Effector CD4-positive, alpha-beta T cell (primary cell): Measurements from ENCODE around the gene PCDHA5. TPM values are rescaled to one million over a fixed set of nuclear protein-coding genes. Genes with fewer than 3 reads are reported as not detected.
"Not testable (repeated sequence)": the region's sequence is repeated elsewhere in the genome, so short reads cannot be mapped to it uniquely, and the experiment has no call there.

Experiments used
- DNase-seq: peaks from one replicate; pipeline ENCODE4 v3.0.0-alpha.2; 2020
- total RNA-seq: gene quantifications from one replicate; lab custom pipeline; 2026; lab: John Stamatoyannopoulos, UW

Gene PCDHA5
- total RNA-seq = not detected

- no peak for DNase-seq
Measured at GRCh38 chr5:140821375-140822280, at the start of gene PCDHA5. Gene PCDHA5 (plus strand): TSS chr5:140821613.

GRCh38 chr5:140780512-140780911 is 40.9 kb upstream of the PCDHA5 start:
- DNase-seq = no peak

DNA sequence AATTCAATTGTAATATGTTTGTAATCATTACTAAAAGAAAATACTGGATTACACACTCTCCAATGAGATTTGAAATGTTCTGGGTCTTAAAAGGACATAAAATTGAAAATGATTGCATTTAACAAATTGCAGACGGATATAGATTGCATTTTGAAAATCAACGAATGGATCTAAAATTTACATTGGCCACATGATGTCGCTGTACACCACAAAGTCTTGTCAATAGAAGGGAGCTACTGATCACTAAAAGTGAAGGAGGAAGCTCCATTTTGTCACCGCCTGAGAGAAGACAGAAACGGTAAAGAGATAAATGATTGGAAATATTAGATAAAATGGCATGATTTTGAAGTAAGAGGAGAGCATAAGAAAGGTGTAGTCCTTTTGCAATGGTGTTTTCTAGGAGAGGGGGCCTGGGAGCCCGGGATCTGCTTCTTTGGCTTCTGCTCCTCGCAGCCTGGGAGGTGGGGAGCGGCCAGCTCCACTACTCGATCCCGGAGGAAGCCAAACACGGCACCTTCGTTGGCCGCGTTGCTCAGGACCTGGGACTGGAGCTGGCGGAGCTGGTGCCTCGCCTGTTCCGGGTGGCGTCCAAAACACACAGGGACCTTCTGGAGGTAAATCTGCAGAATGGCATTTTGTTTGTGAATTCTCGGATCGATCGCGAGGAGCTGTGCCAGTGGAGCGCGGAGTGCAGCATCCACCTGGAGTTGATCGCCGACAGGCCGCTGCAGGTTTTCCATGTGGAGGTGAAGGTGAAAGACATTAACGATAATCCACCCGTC is 35.3 kb upstream of the PCDHA5 start, which contains the start of gene PCDHA1:
Gene PCDHA1, plus strand, starts transcription at position 236 of the 782 bp plus-strand sequence.
- DNase-seq = no peak

DNA sequence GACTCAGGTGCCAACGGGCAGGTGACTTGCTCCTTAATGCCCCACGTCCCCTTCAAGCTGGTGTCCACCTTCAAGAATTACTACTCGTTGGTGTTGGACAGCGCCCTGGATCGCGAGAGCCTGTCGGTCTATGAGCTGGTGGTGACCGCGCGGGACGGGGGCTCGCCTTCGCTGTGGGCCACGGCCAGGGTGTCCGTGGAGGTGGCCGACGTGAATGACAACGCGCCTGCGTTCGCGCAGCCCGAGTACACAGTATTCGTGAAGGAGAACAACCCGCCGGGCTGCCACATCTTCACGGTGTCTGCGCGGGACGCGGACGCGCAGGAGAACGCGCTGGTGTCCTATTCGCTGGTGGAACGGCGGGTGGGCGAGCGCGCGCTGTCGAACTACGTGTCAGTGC is 34.0 kb upstream of the PCDHA5 start:
- DNase-seq = not testable (repeated sequence)

- DNase-seq = not testable (repeated sequence)
Measured at GRCh38 chr5:140787849-140788504, 33.4 kb upstream of the PCDHA5 start.

GRCh38 chr5:140791089-140791488 is 30.3 kb upstream of the PCDHA5 start:
- no peak for DNase-seq

- no peak for DNase-seq
Measured at GRCh38 chr5:140794595-140795258, 26.7 kb upstream of the PCDHA5 start, which contains the start of gene PCDHA2. Gene PCDHA2 (plus strand): TSS chr5:140794852.

GRCh38 chr5:140795259-140795641 is 26.2 kb upstream of the PCDHA5 start:
- no peak for DNase-seq

DNA sequence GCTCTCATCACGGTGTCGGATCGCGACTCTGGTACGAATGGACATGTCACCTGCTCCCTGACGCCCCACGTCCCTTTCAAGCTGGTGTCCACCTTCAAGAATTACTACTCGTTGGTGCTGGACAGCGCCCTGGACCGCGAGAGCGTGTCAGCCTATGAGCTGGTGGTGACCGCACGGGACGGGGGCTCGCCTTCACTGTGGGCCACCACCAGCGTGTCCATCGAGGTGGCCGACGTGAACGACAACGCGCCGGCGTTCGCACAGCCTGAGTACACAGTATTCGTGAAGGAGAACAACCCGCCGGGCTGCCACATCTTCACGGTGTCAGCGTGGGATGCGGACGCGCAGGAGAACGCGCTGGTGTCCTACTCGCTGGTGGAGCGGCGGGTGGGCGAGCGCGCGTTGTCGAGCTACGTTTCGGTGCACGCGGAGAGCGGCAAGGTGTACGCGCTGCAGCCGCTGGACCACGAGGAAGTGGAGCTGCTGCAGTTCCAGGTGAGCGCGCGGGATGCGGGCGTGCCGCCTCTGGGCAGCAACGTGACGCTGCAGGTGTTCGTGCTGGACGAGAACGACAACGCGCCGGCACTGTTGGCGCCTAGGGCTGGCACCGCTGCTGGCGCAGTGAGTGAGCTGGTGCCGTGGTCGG is 25.2 kb upstream of the PCDHA5 start:
- DNase-seq = not testable (repeated sequence)

DNA sequence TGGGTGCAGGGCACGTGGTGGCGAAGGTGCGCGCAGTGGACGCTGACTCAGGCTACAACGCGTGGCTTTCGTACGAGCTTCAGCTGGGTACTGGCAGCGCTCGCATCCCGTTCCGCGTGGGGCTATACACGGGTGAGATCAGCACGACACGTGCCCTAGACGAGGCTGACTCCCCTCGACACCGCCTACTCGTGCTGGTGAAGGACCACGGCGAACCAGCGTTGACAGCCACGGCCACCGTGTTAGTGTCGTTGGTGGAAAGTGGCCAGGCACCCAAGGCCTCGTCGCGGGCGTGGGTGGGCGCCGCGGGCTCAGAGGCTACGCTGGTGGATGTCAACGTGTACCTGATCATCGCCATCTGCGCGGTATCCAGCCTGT is 24.7 kb upstream of the PCDHA5 start:
- no peak for DNase-seq

DNA sequence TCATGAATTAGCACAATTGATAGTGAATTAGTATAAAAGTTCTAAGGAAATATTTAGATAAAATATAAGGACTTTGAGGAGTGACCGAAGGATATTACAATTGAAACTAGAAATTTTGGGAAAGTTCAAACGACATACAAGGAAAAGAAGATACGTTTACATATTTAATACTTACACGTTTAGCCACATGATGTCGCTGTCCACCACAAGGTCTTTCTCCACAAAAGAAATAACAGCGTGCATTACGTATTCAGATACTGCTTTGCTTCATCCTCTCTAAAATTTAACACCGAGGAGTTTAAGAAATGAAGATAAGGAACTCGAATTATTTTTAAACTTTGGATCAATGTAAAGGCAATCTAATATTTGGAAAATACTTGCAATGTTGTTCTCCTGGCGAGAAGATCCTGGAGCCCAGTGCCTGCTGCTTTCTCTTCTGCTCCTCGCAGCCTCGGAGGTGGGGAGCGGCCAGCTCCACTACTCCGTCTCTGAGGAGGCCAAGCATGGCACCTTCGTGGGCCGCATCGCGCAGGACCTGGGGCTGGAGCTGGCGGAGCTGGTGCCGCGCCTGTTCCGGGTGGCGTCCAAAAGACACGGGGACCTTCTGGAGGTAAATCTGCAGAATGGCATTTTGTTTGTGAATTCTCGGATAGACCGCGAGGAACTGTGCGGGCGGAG is 20.5 kb upstream of the PCDHA5 start, which contains the start of gene PCDHA3:
Gene PCDHA3, plus strand, starts transcription at position 242 of the 678 bp plus-strand sequence.
- DNase-seq = no peak

DNA sequence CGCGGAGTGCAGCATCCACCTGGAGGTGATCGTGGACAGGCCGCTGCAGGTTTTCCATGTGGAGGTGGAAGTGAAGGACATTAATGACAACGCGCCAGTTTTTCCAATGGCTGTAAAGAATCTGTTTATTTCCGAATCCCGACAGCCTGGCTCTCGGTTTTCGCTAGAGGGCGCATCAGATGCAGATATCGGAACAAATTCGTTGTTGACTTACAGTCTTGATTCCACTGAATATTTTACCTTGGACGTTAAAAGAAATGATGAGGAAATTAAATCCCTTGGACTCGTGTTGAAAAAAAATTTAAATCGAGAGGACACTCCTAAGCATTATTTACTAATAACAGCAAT is 19.9 kb upstream of the PCDHA5 start:
- no peak for DNase-seq

DNA sequence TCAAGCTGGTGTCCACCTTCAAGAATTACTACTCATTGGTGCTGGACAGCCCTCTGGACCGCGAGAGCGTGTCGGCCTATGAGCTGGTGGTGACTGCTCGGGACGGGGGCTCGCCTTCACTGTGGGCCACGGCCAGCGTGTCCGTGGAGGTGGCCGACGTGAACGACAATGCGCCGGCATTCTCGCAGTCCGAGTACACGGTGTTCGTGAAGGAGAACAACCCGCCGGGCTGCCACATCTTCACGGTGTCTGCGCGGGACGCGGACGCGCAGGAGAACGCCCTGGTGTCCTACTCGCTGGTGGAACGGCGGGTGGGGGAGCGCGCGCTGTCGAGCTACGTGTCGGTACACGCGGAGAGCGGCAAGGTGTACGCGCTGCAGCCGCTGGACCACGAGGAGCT is 19.0 kb upstream of the PCDHA5 start:
- DNase-seq = not testable (repeated sequence)

DNA sequence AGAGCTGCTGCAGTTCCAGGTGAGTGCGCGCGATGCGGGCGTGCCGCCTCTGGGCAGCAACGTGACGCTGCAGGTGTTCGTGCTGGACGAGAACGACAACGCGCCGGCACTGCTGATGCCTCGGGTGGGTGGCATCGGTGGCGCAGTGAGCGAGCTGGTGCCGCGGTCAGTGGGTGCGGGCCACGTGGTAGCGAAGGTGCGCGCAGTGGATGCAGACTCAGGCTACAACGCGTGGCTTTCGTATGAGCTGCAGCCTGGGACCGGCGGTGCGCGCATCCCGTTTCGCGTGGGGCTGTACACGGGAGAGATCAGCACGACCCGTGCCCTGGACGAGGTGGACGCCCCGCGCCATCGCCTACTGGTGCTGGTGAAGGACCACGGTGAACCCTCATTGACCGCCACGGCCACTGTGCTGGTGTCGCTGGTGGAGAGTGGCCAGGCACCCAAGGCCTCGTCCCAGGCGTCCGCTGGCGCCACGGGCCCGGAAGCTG is 18.6 kb upstream of the PCDHA5 start:
- no peak for DNase-seq

DNA sequence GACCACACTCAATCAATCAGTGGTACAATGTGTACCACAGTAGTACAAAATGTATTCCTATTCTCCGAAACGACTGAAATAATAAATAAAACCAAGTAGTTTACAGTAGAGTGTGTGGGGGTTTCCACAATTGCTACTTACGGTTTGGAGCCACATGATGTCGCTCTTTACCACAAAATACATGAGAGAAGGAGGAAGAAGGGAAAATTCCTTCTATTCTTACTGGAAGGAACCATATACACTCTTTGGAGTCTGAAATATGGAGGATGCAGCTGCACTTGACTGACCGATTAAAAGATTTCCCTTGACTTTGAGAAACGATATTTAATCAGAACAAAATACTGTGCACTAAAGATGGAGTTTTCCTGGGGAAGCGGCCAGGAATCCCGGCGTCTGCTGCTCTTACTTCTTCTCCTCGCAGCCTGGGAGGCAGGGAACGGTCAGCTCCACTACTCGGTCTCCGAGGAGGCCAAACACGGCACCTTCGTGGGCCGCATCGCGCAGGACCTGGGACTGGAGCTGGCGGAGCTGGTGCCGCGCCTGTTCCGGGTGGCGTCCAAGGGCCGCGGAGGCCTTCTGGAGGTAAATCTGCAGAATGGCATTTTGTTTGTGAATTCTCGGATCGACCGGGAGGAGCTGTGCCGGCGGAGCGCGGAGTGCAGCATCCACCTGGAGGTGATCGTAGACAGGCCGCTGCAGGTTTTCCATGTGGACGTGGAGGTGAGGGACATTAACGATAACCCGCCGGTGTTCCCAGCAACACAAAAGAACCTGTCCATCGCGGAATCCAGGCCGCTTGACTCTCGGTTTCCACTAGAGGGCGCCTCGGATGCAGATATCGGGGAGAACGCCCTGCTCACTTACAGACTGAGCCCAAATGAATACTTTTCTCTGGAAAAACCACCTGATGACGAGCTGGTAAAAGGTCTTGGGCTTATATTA is 14.3 kb upstream of the PCDHA5 start, which contains the start of gene PCDHA4:
Gene PCDHA4, plus strand, starts transcription at position 235 of the 942 bp plus-strand sequence.
- DNase-seq = no peak

- DNase-seq = not testable (repeated sequence)
Measured at GRCh38 chr5:140808241-140808888, 13.0 kb upstream of the PCDHA5 start.

GRCh38 chr5:140808889-140809291 is 12.5 kb upstream of the PCDHA5 start:
- DNase-seq = no peak

GRCh38 chr5:140822281-140822629 is 842 bp downstream of the PCDHA5 start:
- DNase-seq = no peak

- DNase-seq = not testable (repeated sequence)
Measured at GRCh38 chr5:140822969-140823368, 1.6 kb downstream of the PCDHA5 start.
